GM12801 (cell line): Measurements from ENCODE around the gene DENND4A.

ENCODE experiments used
- TF ChIP-seq, protein P1 (sequence below): IDR thresholded peaks from one replicate; pipeline ENCODE4 v1.5.1; 2011; ENCODE audit warnings: control low read depth; ENCODE audit not compliant: insufficient read length; ENCODE audit errors: extremely low read depth

Gene DENND4A

DNA sequence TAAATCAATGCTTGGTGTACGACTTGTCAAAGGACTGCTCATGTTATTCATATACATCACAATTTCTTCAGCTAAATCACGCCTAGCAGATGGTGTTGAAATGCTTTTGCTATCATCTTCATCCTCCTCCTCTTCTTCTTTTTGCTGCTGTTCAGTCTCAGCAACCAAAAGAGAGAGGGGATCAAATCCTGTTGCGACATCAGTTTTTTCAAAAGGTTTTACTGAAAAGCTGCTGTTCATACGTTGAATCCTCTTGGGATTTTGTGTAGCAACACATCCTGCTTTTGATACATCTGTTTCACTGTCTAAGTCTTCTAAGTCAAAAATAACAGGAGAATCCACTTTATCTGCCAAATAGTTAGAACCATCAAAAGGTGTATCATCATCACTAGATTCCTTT lies 101.3 kb downstream of the DENND4A start:
- TF ChIP-seq, protein P1, sequence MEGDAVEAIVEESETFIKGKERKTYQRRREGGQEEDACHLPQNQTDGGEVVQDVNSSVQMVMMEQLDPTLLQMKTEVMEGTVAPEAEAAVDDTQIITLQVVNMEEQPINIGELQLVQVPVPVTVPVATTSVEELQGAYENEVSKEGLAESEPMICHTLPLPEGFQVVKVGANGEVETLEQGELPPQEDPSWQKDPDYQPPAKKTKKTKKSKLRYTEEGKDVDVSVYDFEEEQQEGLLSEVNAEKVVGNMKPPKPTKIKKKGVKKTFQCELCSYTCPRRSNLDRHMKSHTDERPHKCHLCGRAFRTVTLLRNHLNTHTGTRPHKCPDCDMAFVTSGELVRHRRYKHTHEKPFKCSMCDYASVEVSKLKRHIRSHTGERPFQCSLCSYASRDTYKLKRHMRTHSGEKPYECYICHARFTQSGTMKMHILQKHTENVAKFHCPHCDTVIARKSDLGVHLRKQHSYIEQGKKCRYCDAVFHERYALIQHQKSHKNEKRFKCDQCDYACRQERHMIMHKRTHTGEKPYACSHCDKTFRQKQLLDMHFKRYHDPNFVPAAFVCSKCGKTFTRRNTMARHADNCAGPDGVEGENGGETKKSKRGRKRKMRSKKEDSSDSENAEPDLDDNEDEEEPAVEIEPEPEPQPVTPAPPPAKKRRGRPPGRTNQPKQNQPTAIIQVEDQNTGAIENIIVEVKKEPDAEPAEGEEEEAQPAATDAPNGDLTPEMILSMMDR = no peak

DNA sequence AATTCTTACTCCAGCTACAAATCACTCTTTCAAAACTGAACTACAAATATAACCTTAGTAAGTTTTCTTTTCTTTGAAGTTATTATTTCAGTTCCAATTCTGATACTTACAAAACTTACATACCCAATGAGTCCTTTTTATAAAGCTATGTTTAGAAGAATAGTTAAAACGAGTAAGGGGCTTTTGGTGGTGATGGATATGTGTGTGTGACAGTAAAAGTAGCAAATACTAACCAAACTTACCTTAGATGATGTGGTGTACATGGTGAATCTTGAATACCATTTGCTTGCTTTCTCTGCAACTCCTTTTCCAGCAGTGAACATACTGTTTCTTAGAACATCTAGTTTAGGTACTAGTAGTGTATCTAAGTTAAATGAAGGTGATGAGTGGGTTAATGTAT lies 101.9 kb downstream of the DENND4A start:
- TF ChIP-seq, protein P1 = no peak

DNA sequence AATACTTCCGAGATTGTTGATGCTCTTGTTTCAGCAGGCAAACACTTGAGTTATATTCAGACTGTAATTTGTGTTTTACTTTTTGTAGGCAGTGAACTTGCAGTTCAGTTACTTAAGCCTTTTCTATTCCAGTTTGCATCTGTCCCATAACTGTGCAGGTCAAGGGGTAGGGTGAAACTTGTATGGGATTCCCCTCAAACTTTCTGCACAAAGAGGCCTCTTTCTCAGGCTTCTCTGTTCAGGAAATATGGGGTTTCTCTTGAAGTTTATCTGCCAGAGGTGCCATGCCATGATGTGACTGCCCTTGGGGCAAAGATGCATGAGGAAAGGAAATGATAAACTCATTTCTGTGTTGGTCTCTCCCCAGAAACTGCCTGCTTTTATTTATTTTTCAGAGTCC lies 103.6 kb downstream of the DENND4A start:
- TF ChIP-seq, protein P1 = no peak

DNA sequence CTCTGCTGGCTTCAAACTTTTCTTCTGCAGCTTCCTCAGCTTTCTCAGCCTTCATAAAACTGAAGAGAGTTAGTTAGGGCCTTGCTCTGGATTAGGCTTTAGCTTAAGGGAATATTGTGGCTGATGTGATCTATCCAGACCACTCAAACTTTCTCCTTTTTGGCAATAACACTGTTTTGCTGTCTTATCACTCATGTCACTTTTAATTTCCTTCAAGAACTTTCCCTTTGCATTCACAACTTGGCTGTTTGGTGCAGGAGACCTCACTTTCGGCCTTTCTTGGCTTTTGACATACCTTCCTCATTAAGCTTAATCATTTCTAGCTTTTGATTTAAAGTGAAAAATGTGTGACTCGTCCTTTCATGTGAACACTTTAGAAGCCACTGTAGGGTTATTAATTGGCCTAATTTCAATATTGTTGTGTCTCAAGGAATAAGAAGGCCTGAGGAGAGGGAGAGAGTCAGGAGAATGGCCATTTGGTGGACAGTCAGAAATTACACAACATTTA lies 109.6 kb downstream of the DENND4A start:
- TF ChIP-seq, protein P1 = no peak

DNA sequence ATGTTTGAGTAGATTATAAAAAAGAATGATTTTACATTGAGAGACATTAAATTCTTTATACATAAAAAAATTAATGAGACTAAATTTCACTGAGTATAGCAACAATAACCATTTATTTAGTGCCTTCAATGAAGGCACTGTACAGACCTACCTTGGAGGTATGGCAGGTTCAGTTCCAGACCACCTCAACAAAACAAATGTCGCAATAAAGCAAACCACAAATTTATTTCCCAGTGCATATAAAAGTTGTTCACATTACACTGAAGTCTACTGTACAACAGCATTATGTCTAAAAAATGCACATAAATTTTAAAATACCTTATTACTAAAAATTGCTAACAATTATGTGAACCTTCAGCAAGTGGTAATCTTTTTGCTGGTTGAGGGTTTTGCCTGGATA lies 111.5 kb downstream of the DENND4A start:
- TF ChIP-seq, protein P1 = no peak

DNA sequence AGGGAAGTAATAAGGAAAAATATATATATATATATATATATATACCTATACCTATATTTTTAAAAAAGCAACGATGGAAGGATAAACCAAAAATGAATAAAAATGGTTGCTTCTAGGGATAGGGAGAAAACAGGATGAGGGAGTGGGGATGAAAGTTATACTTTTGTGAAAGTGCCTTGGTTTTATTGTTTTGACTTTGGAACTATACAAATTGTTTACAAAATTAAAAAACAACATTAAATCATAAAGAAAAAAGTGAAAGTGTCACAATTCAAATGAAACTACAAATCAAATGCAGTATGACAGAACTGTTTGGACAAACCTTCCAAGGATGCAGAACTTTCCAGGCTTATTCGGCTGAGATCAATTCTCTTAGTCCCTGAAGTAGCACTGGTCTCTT lies 116.0 kb downstream of the DENND4A start:
- TF ChIP-seq, protein P1 = no peak

DNA sequence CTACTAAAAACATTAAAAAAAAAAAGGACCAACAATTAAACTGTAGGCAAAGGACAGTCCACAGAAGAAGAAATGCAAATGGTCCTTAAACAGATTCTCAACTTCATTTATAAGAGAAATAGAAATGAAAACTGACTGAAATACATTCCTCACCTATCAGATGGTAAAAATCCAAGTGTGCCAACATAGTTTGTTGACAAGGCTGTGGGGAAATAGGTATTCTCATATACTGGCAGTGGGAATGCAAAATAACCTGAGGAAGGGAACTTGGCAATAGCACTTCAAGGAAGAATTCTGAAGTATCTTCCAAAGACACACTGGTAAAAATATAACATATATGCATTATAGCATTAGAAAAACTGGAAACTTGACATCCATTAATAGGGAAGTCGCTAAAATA lies 116.5 kb downstream of the DENND4A start:
- TF ChIP-seq, protein P1 = no peak

DNA sequence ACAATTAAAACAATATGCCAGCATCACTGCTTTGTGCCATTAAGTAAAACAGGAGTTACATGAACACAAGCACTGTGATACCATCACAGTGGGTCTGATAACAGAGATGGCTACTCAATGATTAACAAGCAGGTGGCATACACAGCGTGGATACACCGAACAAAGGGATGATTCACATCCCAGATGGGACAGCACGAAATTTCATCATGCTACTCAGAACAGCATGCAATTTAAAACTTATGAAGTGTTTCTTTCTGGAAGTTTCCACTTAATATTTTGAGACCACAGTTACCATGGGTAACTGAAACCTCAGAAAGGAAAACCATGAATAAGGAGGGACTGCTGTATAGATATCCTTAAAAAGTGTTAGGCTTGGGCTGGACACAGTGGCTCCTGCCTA lies 125.8 kb downstream of the DENND4A start:
- TF ChIP-seq, protein P1 = no peak
